SK-N-MC (cell line): ENCODE measurements around the gene SMARCD1.
A peak's percentile ranks its signal among the peaks of the same experiment; 100 is the strongest.

Experiments used
- DNase-seq: peaks from one replicate; pipeline ENCODE4 v3.0.0-alpha.2; 2011; ENCODE audit warnings: low read depth, low spot score
- H3K27ac ChIP-seq: fragments of 200-600 bp; sonication (generic); 2 replicates; pipeline ENCODE4 v1.5.1; 2016; ENCODE audit warnings: mixed run types
- H3K36me3 ChIP-seq: fragments of 200-600 bp; sonication (generic); 2 replicates; pipeline ENCODE4 v1.6.1; 2017; ENCODE audit warnings: antibody characterized with exemption, low read length, mixed read lengths; ENCODE audit not compliant: insufficient read depth
- H3K4me3 ChIP-seq: fragments of 200-600 bp; sonication (generic); 2 replicates; pipeline ENCODE4 v1.5.1; 2016
- H3K9ac ChIP-seq: fragments of 200-600 bp; sonication (generic); 2 replicates; pipeline ENCODE4 v1.8.0; 2017; ENCODE audit warnings: mixed run types, mixed read lengths; ENCODE audit not compliant: insufficient read length
- H3K9me3 ChIP-seq: fragments of 200-600 bp; sonication (generic); 2 replicates; pipeline ENCODE4 v1.6.1; 2017; ENCODE audit warnings: low read depth, mild to moderate bottlenecking, antibody characterized with exemption, low read length, moderate library complexity, mixed read lengths
- EZH2 ChIP-seq: fragments of 200-600 bp; sonication (generic); IDR thresholded peaks from one replicate; pipeline ENCODE4 v1.6.1; 2017; ENCODE audit warnings: antibody characterized with exemption
- FOXP2 ChIP-seq: optimal IDR thresholded peaks from 2 replicates; pipeline ENCODE3; 2011; ENCODE audit warnings: mild to moderate bottlenecking, moderate library complexity; ENCODE audit not compliant: insufficient read depth; ENCODE audit errors: extremely low read length, control extremely low read depth
- POLR2AphosphoS5 ChIP-seq: IDR thresholded peaks from 2 replicates; pipeline ENCODE4 v1.6.1; 2012; ENCODE audit warnings: mild to moderate bottlenecking, low read depth, low read length, borderline replicate concordance

The SMARCD1 gene

DNA sequence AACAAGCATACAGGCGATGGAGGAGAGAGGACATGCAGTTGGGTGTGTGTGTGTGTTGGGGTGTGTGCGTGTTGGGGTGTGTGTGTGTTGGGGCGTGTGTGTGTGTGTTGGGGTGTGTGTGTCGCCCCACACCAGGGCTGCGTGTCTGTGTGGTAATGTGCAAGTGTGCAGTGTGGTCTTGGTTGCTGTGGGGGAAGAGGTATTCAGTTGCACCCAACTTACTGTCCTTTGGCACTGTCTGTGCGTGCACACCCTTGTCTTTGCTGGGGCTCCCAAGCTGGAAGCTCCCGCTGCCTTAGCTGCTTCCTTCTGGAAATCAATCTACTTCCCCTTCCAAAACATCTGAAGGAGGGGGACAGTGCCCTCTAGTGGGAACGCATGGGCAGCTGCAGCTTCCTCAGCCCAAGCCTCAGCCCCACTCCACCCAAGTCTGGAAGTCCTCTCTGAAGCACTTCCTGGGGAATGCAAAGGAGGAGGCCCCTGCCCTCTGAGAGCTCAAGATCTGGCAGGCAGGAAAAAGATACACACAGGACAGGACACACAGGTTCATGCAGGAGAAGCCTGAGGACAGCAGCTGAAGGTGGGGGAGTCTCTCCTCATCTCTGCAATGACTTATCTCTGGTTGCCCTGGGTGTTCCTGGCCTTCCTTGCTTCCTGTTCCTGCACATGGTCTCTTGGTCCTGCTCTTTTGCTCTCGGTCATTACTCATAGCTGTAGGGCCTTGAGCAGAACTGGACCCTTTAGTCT is 14.7 kb upstream of the SMARCD1 start:
- no peak overlapping the region for H3K27ac ChIP-seq
- H3K4me3 ChIP-seq, result no peak overlapping the region
- no peaks in the 10 kb centered on the region for H3K9me3 ChIP-seq
- no peaks in the 10 kb centered on the region for H3K36me3 ChIP-seq
- TF ChIP-seq FOXP2 (no peak), POLR2AphosphoS5 (no peak), EZH2 (no peak)
- DNase-seq, result peak; percentile 71
- H3K9ac ChIP-seq, result no peak overlapping the region

DNA sequence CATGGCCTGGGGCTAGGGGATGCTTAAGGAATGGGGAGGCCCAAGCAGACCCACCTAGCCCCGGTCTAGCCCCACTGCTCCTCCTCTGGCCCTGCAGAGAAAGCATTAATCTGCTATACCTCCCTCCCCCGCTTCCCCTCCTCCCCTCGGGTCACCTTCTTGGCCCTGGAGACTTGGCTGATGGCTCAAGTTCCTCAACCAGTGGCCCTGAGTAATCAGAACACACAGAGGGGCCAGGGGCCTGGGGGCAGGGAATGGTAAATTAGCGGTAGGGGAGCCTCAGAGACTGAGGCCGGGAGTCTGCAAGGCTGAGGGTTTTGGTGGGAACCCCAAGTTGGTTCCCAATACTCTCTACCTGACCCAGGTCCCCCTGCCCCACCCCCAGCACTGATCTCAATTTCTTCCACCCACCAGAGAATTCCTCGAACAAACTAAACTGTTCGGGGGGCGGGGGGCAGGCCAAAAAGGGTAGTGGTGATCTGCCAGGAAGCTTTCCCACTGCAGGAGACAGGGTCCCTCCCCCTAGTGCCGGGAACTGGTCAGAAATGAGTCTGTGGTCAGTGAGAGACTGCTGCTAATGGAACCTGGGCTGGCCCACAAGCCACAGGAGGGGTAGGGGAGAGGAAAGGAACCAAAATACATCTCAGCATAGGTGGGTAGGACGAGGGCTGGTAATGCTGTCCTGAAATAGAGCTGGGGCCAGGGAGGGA is 12.8 kb upstream of the SMARCD1 start:
- no peak overlapping the region for H3K4me3 ChIP-seq
- no peaks in the 10 kb centered on the region for H3K36me3 ChIP-seq
- no peak overlapping the region for H3K9ac ChIP-seq
- TF ChIP-seq EZH2 (no peak), POLR2AphosphoS5 (no peak), FOXP2 (no peak)
- no peaks in the 10 kb centered on the region for H3K9me3 ChIP-seq
- DNase-seq, result no peak
- no peak overlapping the region for H3K27ac ChIP-seq

DNA sequence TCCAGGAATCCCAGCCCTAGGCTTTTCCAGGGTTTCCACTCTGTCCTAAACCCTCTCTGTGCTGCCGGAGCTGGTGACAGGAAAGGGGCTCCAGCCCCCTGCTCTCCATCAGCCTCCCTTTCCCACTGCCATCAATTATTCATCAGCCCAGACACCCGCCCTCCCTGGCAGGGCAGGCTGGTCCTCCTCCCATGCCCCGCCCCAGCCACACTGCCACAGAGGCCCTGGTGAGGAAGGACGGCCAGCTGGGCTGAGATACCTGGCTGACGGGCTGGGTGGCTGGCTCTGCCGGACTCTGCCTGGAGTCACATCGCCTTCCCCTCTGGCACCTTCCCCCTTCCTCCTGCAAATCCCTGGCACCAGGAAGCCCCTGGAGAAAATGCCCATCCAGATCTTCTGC is 11.9 kb upstream of the SMARCD1 start:
- no peak overlapping the region for H3K4me3 ChIP-seq
- no peak for TF ChIP-seq FOXP2
- TF ChIP-seq POLR2AphosphoS5, result no peak
- no peak for TF ChIP-seq EZH2
- no peak overlapping the region for H3K27ac ChIP-seq
- DNase-seq, result no peak
- no peak overlapping the region for H3K9ac ChIP-seq
- no peaks in the 10 kb centered on the region for H3K9me3 ChIP-seq
- H3K36me3 ChIP-seq, result no peaks in the 10 kb centered on the region

DNA sequence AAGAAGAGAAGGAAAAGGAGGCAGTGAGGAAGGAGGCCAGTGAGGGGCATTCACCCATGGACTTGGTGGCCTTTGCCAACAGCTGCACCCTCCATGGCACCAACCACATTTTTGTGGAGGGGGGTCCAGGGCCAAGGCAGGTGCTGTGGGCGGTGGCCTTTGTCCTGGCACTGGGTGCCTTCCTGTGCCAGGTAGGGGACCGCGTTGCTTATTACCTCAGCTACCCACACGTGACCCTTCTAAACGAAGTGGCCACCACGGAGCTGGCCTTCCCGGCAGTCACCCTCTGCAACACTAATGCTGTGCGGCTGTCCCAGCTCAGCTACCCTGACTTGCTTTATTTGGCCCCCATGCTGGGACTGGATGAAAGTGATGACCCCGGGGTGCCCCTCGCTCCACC is 11.4 kb upstream of the SMARCD1 start:
- Histone ChIP-seq H3K9ac (no peak overlapping the region), H3K27ac (no peak overlapping the region), H3K36me3 (no peaks in the 10 kb centered on the region), H3K4me3 (no peak overlapping the region), H3K9me3 (no peaks in the 10 kb centered on the region)
- no peak for DNase-seq
- TF ChIP-seq POLR2AphosphoS5 (no peak), EZH2 (no peak), FOXP2 (no peak)

DNA sequence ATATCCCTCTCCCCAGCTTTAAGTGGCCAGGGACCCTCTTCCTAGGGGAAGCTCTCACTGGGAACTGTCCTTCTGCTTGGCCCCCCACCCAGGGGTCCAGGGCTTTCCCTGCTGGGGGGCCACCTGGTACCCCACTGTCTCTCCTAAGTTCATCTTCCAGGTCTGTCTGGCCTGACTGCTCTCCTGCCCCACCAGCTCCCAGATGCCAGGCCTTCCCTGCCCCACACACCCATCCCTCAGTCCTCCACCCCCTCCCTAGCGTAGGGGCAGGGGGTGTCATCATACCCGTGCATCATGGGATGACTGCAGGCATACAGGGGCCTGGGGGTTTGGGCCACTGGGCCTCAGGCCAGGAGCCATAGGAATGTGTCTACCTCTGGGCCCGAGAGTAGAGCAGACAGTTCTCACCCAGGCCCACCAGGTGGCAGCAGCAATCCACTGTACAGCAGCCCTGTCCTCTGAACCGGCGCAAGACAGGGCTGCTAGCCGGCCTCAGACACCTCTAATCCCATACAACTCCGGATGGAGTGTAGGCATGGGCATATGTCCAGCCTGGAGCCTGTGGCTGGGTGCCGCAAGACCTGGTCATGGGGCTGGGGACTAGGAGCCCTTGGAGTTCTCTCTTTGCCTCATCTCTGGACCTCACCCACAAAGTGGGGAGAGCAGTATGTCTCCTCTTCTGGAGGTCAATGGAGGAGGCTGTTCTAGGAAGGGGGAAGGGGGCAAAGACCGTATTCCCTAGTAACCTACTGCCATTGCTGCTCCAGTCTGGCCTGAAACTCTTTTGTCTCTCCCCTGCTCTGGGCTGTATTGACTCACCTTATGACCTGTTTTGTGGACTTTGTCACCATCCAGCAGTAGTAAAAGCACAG is 10.0 kb upstream of the SMARCD1 start:
- H3K9ac ChIP-seq, result no peak overlapping the region
- no peaks in the 10 kb centered on the region for H3K36me3 ChIP-seq
- H3K9me3 ChIP-seq, result no peaks in the 10 kb centered on the region
- H3K4me3 ChIP-seq, result no peak overlapping the region
- no peak overlapping the region for H3K27ac ChIP-seq
- TF ChIP-seq EZH2, result no peak
- no peak for TF ChIP-seq FOXP2
- TF ChIP-seq POLR2AphosphoS5, result no peak
- DNase-seq, result no peak

DNA sequence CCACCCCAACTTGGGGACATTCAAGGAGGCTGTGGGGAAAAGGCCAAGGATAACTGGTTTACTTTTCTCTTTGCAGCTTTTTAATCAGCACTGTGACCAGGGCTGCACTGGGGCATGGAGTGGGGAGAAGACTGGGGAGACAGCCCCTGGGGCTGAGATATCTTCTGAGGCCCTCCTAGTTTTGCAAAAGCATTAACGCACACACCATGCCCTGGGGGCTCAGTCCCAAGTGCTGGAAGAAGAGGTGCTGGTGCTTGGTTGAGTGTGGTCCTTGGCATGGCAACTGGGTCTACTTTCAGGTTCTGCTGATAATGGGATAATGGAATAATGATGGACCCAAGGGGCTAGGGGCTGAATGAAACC is 9.4 kb upstream of the SMARCD1 start:
- Histone ChIP-seq H3K4me3 (no peak overlapping the region), H3K9me3 (no peaks in the 10 kb centered on the region), H3K36me3 (no peaks in the 10 kb centered on the region), H3K27ac (no peak overlapping the region), H3K9ac (no peak overlapping the region)
- no peak for DNase-seq
- TF ChIP-seq POLR2AphosphoS5, result no peak
- no peak for TF ChIP-seq EZH2
- TF ChIP-seq FOXP2, result no peak

DNA sequence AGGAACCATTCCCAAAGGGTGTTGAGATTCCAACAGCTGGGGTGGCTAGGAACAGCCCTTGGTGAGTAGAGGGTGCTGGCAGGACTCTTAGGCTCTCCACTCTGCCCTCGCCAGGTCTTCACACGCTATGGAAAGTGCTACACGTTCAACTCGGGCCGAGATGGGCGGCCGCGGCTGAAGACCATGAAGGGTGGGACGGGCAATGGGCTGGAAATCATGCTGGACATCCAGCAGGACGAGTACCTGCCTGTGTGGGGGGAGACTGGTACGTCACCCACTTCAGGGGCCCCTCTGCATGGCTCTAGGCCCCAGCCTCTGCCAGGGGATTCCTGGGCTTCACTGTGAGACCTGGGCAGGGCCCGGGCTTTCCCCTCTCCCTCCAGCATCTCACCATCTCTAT is 8.0 kb upstream of the SMARCD1 start:
- Histone ChIP-seq H3K9me3 (no peaks in the 10 kb centered on the region), H3K4me3 (no peak overlapping the region), H3K36me3 (no peaks in the 10 kb centered on the region), H3K9ac (no peak overlapping the region), H3K27ac (no peak overlapping the region)
- no peak for DNase-seq
- no peak for TF ChIP-seq POLR2AphosphoS5
- no peak for TF ChIP-seq EZH2
- TF ChIP-seq FOXP2, result no peak

DNA sequence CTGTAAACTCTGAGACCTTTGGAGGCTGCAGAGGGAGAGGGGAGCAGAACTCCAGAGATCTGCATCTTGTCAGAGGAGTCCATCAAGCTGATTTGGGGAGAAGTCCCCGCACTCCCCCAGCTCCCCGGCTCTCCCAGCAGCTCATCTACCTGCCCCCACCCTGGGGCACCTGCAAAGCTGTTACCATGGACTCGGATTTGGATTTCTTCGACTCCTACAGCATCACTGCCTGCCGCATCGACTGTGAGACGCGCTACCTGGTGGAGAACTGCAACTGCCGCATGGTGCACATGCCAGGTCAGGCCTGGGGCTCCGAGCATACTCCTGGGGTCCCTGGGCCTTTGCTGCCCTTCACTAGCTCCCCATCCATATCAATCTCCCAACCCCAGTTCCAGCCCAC is 6.9 kb upstream of the SMARCD1 start:
- no peaks in the 10 kb centered on the region for H3K9me3 ChIP-seq
- H3K27ac ChIP-seq, result no peak overlapping the region
- no peak overlapping the region for H3K9ac ChIP-seq
- TF ChIP-seq EZH2, result no peak
- no peak for TF ChIP-seq FOXP2
- no peak for TF ChIP-seq POLR2AphosphoS5
- no peak overlapping the region for H3K4me3 ChIP-seq
- DNase-seq, result no peak
- H3K36me3 ChIP-seq, result no peaks in the 10 kb centered on the region
